GM21723 (cell line): ENCODE results near the gene BRSK1.

ENCODE experiments used
- ATAC-seq: cut with Tn5 transposase; IDR thresholded peaks from one replicate; pipeline ENCODE4 v1.9.1; 2021; ENCODE audit warnings: mild to moderate bottlenecking, moderate library complexity; ENCODE audit not compliant: unreplicated experiment

BRSK1 gene

DNA sequence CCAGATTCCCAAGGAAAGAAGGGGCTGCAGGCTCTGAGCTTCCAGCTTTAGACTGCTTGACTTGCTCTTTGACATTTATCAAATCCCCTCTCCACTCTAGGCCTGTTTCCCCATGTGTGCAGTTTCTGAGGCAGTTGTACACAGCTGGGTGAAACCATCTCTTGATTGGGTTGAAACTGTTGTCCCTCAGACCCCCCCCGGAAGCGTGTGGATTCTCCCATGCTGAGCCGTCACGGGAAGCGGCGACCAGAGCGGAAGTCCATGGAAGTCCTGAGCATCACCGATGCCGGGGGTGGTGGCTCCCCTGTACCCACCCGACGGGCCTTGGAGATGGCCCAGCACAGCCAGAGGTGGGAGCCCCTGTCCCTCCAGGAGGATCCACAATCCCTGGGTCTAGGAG, 19.7 kb downstream of the BRSK1 start:
- no peak for ATAC-seq

DNA sequence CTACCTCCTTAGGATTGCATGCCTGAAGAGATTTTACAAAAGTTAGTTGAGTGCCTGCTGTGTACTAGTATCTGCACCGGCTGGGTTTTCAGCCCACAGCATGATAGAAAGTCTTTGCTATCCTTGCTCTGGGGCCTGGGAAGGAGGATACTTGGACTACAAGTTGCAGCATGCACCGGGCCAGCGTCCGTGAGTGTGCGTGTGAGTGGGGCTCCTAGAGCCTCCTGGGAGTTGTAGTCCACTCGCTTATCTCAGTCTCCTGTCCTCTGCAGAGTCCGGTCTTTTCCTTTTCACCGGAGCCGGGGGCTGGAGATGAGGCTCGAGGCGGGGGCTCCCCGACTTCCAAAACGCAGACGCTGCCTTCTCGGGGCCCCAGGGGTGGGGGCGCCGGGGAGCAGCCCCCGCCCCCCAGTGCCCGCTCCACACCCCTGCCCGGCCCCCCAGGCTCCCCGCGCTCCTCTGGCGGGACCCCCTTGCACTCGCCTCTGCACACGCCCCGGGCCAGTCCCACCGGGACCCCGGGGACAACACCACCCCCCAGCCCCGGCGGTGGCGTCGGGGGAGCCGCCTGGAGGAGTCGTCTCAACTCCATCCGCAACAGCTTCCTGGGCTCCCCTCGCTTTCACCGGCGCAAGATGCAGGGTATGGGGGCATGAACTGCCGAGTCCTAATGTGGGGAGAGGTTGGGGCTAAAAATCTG, 20.6 kb downstream of the BRSK1 start:
- ATAC-seq = no peak

DNA sequence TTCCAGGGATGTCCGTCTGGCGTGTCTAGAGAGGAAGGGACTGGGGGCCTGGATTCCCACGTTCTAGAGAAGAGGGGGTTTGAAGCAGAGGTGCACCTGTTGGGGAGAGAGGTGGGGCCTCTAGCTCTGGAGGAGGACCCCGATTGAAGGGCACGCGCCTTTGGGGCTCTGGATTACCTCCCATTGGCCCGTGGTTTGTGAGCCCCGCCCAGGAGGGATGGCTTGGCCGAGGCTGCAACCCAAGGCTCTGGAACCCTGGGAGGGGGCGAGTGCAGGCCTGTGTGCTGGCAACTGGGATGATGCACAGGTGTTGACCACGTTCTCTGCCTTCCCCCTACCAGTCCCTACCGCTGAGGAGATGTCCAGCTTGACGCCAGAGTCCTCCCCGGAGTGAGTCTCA, 21.2 kb downstream of the BRSK1 start:
- ATAC-seq = no peak

DNA sequence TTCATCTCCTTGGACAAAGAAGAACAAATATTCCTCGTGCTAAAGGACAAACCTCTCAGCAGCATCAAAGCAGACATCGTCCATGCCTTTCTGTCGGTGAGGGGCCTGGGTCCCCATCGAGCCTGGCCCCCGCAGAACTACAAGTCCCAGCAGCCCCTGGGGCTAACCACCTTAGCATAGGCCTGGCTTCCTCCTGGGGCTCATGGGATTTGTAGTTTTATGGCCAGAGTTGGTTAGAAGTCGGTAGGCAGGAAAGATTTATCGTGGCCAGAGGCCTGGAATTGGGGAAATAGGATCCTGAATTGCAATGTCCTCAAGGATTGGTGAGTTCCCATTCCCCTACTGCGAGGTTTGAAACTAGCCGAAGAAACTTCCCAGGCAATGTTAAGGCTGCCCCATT, 21.7 kb downstream of the BRSK1 start:
- ATAC-seq = no peak

DNA sequence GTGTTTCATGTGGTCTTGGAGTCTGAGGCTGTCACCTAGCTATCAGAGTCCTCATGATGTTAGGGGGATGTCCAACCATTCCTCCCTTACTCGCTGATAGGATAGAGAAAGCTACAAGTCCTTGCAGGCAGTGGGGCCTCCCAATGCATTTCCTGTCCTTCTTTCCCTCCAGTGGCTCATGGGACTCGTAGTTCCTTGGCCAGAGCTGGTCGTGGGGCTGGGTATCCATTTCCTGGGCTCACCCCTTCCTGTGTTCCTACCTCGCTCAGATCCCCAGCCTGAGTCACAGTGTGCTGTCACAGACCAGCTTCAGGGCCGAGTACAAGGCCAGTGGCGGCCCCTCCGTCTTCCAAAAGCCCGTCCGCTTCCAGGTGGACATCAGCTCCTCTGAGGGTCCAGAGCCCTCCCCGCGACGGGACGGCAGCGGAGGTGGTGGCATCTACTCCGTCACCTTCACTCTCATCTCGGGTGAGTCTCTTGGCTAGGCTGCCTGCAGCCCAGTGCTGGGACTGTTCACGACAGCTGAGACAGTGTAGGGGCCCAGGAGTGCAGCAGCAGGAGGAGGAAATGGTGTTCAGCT, 22.3 kb downstream of the BRSK1 start:
- ATAC-seq = no peak

DNA sequence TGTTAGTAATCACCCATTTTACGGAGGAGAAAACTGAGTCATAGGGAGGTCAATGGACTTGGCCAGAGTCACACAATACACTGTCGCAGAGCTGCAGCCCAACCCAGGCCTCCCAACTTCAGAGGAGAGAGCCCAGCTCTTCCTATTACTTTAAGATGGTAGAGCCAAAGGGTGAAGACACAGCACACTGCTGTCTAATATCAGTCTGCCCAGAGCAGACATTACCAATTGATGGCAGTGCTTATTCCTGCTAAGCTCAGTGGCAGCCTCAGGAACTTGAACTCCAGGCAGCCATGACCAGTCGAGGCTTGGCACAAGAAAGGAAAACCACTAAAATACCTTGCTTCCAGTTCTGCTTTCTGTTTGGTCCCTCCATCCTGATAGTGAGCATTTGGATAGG, 22.9 kb downstream of the BRSK1 start:
- no peak for ATAC-seq

DNA sequence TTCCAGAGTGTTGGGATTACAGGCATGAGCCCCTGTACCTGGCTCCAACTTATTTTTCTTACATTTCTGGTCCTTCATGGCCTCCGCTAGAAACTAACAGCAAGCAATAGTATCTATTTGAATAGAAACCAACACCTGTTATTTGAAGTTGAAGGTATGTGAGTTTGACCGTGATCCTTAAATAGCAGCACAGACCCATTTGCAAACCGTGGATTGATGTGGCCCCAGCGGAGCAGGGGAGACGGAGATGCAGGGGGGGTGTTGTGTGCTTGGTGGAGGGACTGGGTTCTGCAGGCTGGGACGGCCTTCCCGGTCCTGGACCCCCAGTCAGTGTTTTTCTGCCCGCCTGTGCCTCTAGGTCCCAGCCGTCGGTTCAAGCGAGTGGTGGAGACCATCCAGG, 24.5 kb downstream of the BRSK1 start:
- no peak for ATAC-seq

DNA sequence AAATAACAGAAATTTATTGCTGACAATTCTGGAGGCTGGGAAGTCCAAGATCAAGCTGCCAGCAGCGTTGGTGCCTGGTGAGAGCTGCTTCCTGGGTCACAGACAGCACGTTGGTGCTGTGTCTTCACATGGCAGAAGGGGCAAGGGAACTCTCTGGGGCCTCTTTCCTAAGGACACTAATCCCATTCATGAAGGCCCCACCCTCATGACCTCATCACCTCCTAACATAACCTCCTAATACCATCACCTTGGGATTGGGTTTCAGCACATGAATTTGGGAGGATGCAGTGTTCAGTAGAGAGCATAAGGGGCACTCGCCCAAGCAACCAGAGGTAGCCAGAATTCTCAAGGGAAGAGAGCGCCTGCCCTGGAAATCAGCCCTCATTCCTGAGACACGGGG, 25.7 kb downstream of the BRSK1 start:
- no peak for ATAC-seq

DNA sequence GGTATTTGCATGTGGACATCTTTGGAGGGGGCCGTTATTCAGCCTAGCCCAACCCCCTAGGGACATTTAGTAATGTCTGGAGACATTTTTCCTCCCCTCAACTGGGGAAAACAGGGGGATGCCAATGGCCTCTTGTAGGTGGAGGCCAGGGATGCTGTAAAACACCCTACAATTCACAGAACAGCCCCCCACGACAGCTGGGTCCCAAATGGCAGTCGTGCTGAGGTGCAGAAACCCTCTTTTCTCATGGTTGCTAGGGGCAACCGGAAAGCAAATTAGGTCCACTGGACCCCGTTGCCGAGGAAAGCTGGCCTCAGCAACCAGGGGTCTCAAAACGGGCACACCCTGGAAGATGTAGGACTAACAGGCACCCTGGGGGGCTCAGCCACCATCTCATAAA, 26.7 kb downstream of the BRSK1 start:
- no peak for ATAC-seq

DNA sequence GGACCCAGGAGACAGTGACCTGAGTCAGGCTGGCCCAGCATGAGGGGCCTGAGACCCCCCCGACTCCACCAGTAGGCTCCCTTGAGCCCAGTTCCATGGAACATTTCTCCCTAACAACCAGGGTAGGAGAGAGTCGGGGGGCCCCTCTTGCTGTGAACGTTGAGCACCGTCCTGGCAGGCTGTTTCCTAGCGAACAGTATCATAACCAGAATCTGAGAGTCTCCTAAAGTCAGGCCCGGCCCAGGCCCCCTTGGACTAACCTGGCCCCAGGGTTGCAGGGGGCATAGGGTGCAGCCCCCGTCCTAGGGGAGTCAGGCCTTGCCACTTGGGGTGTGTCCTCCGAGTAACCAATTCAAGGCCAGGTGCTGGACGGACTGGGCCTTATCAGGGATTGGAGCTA, 27.6 kb downstream of the BRSK1 start:
- no peak for ATAC-seq

DNA sequence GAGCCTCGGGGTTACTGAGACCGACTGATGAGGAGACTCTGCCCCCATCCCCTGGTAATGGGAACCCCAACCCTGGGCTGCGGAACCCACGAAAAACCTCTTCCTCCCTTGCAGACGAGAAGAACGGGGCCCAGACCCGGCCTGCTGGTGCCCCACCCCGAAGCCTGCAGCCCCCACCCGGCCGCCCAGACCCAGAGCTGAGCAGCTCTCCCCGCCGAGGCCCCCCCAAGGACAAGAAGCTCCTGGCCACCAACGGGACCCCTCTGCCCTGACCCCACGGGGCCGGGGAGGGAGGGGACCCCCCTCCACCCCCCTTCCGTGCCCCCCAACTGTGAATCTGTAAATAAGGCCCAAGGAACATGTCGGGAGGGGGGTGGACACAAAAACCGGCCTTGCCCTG, 28.0 kb downstream of the BRSK1 start:
- ATAC-seq = no peak

DNA sequence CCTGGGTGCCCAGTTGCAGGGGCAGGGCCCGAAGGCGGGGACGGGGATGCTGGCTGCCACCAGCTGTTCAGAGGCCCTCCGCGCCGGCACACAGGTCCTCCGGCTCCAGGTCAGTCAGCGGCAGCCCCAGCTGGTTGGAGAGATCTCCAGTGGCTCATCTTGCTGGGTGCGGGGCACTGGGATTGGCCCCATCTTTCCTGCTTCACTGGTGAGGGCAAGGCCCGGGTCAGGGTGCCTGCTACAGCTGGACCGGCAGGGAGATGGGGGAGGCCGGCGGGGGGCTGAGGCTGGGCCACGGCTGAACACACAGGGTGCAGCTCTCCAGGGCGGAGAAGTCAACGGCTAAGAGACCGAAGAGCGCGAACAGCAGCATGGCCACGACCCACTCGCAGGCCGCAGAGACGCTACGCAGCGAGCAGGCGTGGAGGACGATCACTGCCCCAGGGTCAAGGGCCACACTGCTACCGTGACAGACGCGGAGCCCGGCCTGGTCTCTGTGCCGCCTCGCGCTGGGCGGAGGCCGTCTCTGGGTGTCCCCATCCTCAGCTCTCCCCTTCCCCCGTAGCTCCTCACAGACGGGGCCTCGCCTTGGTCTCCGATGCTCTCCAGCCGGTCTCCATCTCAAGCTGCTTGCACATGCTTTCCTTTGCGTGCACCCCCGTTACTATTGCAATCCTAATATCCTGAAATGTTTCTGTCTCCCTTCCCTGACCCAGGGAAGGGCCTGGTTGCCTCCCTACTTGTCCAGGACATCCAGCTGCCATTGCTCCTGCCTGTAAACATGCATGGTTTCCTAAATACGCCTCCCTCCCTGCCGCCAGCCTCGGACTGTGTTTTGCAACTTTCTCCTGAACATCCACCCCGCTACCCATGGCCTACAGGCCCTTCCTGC, 29.1 kb downstream of the BRSK1 start:
- no peak for ATAC-seq

DNA sequence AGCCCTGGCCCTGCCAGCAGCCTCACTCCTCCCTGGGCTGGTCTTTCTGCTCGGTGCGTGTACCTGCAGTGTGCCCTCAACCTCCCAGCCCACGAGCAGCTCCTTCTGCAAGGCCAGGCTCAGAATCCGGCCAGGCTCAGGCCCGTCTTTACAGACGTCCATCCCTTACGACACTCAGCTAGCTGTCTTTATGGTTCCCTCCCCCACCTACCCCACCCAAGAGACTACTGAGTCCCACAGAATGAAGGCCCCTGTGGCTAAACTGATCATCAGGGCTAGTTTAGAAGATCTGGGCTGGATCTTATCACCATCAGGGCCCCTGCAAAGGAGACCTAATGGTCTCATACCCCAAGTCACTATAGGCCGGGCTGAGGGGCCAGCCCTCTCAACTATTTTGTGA, 30.6 kb downstream of the BRSK1 start:
- ATAC-seq = no peak

DNA sequence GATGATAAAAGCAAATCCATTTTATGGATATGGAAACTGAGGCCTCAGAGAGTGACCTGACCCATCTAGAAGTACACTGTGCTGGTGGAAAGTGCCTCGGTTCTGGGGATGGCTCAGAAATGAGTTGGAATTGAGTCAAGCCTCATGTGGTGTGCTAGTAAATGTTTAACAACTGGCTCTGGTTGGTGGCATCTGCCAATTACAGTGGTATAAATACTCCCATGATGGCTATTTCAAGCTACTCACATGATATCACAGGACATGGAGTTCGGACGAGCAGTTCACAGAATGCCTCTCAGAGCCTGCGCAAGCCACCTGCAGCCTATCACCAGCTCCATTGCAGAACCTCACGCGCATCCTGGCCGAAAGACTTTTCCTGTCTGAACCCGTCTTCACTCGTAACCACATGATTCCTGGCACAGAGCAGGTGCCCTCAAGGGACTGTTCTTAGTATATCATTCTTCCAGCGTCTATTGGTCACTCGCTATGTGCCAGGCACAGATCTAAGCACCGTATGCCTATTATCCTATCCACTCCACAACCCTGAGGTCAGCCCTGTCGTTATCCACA, 32.2 kb downstream of the BRSK1 start:
- ATAC-seq = no peak

DNA sequence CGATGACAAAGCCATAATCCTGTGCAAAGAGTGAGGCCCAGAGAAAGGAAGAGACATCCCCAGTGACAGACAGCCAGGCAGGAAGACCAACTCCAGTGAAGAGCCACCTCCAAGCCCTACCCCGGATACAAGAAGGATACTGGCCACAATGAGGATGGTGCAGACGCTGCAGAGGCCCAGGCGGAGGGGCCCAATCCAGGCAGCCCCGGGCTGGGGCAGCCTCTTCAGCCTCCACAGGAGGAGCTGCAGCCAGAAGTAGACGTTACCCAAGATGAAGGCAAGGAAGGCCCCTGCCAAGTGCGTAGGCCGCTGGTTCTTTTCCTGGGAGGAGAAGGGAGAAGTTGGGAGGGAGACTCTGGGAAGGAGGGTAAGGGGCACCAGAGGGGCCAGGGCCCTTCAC, 32.8 kb downstream of the BRSK1 start:
- no peak for ATAC-seq

DNA sequence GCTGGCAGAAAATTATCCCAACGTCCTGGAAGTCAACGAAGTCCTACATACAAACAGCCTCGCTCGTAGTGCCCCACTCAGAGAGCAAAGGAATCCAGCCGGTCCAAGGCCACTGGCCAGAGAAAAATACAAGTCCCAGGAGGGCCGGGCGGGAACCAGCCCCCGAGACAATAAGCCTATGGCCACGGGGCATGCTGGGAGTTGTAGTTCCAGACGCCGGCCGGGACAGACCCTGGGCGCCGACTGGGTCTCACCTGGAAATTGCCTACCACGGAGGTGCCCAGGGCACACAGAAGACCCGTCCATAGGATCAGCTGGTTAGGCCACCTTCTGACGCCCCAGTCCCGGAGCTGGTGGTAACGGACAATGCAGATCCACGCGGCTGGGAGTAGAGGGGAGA, 36.0 kb downstream of the BRSK1 start:
- ATAC-seq = no peak

DNA sequence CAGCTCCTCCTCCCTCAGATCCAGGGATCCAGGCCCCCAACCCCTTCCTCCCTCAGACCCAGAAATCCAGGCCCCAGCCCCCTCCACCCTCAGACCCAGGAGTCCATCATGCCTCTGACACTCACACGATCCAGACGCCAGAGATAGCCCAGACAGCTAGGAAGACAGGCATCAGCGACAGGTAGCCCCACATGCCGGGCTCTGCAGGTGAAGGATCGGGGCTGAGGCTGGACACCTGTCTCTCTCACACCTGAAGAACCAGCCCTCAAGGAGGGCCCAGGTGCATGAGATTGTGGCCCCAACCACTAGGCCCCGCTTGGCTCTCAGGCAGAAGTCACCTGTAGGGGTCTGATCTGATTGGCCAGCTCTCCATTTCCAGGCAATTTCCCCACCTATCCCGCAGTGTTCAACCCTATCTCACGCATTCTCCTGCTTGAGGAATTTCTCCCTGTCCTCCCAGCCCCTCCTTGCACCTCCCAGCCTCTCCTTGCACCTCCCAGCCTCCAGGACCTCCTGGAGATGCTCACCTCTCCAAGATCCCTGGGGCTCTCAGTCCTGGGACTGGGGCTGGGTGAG, 37.1 kb downstream of the BRSK1 start:
- no peak for ATAC-seq

DNA sequence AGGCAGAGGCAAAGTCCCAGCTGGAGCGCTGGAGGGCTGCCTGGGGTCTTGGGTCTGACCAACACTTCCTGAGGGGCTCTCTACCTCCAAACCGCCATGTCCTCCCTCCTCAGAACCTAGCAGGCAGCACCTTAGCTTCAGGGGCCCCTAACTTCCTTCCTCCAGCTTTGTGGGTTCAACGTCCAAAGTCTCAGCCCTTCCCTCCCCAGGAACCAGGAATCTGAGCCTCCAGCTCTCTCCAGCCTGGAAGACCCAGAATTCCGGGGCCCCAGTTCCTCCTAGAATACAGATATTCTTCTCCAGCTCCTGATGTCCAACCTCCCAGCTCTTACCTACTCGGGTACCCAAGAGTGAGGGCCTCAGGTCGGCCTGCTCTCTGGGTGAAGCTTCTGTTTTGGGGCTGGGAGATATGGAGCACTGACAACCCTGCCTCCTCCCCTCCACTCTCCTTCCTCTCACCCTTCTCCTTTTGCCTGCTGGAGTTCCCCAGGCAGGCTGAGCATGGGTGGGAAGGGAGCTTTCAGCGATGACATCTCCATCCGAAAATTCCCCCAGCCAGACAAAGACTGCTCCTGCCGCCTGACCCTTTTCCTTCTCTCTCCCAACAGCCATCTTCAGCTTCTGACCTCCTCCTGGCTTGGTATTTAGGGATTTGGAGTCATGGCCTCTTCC, 37.8 kb downstream of the BRSK1 start:
- ATAC-seq = no peak

DNA sequence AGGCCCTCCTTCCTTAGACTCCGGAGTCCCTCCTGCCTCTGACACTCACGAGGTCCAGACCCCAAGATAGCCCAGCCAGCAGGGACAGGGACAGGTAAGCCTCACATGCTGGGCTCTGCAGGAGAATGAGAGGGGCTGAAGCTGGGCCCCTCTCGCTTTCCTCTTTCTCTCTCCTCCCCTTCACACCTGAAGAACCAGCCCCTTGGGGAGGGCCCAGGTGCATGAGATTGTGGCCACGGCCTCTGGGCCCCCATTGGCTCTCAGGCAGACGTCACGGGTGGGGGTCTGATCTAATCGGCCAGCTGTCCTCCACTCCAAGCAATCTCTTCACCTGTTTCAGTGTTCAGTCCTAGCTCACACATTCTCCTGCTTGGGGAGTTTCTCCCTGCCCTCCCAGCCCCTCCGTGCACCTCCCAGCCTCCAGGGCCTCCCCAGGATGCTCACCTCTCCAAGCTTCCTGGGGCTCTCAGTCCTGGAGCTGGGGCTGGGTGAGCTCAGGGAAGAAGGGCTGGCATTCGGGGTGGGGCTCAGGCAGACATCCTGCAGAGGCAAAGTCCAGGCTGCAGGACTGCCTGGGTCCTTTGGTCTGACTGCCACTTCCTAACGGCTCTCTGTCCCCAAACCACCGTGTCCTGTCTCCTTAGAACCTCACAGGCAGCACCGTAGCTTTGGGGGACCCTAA, 38.5 kb downstream of the BRSK1 start:
- ATAC-seq = no peak

DNA sequence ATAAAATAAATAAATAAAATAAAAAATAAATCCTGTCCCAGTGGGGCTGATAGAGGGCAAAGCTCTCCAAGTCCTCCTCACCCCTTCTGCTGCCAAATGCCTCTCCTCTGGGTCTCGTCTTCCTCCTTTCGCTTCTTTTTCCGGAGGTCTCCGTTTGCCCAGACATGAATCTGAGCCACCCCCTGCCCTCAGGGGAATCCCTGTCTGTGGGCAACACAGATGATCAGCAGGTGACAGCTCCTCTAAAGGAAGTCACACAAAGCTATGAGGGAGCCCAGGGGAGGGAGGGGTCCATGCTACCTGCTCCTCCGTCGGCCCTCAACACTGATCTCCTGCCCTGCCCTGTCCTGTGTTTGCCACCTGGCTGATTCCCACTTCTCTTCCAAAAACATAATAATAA, 40.9 kb downstream of the BRSK1 start:
- no peak for ATAC-seq
